Stimulated activated CD8-positive, alpha-beta memory T cell treated with anti-CD3 and anti-CD28 coated beads, Interleukin-7, amount 100 ng/mL, for 24 hours (primary cell): Measurements from ENCODE around the gene MTARC2.

Experiments used
- DNase-seq: peaks from one replicate; pipeline ENCODE4 v3.0.0-alpha.2; 2020; ENCODE audit warnings: low read depth

The MTARC2 gene

DNA sequence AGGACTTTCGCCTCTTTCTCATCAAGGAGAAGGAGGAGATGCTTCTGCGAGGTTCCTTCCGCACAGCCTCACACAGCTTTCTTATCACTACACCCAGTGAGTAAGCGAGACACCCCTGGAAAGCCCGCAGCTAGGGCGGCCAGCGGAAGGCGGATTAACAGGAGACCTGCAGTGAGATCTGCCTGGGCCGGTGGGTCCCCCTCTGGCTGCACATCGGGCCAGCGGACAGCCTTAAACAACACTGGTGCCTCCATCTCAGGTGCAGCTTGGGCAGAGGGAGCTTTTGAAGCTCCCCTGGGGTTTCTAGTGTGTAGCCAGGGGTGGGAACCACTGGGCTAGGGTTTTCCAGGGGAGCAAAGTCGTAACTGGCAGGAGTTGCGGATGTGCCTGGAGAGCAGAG lies 21.1 kb downstream of the MTARC2 start:
- DNase-seq: no peak

GRCh38 chr1:220770245-220770913 lies 22.3 kb downstream of the MTARC2 start:
- DNase-seq: no peak

DNA sequence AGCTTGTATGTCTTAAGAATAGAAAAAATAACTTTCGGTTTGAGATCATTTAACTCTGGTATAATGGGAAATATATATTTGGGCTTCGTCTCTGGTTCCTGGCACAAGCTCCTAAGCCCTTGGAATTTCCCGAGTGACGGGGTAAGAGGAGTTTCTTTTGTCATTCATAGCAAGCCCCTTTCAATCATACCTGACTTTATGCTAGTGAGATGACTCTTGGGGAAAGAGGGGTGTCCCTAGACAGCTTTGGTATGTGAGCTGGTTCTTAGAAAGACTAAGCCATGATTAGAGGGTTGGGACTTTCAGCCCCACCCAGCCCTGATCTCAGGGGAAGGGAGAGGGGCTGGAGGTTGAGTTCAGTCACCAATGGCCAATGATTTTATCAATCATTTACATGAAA lies 24.7 kb downstream of the MTARC2 start:
- DNase-seq: no peak

- peak; percentile 11 for DNase-seq
Measured at GRCh38 chr1:220775240-220775853, 27.2 kb downstream of the MTARC2 start.

- no peak for DNase-seq
Measured at GRCh38 chr1:220776254-220776653, 28.1 kb downstream of the MTARC2 start.

- DNase-seq: peak; percentile 58
Measured at GRCh38 chr1:220776720-220777326, 28.7 kb downstream of the MTARC2 start.

DNA sequence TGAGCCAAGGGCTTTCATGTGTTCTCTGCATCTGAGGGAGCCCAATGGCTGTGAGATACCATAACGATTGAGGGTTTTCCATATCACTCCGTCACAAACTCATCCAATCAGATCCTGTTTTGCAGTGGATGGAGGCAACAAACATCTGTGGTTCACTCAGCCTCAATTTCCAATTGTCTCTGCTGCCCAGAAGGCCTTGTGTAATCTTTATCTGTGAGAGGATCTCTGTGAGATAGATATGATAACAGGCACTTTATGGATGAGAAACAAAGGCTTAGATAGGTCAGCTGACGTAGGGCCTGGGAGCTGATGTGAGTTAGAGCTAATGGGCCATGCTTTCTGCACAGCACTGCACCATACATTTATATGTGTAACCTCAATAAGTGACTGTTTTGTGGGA lies 35.3 kb downstream of the MTARC2 start:
- DNase-seq: no peak

GRCh38 chr1:220784751-220785150 lies 36.6 kb downstream of the MTARC2 start:
- DNase-seq: no peak

DNA sequence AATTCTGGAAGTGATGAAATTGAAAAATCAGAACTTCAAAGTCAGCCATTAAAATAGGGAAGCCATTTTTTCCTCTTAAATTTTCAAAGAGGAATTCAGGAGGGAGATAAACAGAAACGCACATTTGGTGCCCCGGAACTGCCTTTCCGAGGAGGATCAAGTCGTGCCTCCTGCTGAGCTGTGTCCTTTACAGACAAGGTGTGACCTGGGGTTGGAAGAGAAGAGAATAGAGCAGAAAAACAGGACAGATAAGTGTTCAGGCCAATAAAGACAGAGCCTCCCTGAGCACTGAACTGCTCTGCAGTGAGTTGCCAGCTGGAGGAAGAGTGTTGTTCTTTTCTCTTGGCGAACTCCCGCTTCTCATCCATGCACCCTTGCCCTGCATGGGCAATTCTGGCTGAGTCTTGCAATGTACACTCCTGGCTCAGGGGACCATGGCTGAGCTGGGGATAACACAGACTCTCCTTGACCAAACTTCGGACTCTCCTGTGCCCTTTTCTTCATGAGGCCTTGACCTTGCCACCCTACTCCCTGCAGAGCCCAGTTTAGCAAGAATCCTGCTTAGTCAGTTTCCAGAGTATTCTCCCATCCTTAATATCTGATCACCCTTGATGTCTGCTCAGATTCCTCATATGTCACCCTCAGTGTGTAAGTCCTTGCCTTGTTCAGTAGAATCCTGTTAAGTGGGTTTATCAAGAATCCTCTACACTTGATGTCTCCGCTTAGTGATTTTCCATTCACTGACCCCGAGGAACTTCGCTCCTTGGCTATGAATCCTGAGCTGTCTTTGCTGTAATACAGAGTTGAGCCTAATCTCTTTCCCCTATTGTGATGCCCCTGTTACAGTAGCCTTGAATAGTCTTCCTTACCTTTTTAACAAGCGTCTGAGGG lies 37.3 kb downstream of the MTARC2 start:
- no peak for DNase-seq

- no peak for DNase-seq
Measured at GRCh38 chr1:220786057-220786336, 37.9 kb downstream of the MTARC2 start.

DNA sequence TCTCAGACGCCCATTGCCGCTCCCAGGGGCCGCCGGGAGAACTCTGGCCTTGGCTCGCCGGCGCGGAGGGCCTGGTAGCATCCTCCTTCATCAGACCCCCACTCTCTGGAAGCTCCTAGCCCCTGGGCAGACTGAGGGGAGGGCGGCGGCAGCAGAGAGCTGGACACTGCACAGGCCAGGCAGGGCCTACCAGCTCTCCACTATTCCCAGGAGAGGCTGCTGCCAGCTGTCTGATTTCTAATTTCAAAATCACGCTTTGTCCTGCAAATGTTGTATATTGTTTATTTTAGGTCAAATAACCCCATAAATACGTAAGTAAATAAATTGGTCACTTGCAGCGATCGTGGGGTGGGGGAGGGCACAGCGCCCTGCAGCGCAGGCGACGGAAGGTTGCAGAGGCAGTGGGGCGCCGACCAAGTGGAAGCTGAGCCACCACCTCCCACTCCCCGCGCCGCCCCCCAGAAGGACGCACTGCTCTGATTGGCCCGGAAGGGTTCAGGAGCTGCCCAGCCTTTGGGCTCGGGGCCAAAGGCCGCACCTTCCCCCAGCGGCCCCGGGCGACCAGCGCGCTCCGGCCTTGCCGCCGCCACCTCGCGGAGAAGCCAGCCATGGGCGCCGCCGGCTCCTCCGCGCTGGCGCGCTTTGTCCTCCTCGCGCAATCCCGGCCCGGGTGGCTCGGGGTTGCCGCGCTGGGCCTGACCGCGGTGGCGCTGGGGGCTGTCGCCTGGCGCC lies 38.4 kb downstream of the MTARC2 start, which contains the start of gene MTARC1:
Gene MTARC1, plus strand, starts transcription at position 577 of the 732 bp plus-strand sequence. Its CDS starts 32 bp downstream, at position 609.
- no peak for DNase-seq

DNA sequence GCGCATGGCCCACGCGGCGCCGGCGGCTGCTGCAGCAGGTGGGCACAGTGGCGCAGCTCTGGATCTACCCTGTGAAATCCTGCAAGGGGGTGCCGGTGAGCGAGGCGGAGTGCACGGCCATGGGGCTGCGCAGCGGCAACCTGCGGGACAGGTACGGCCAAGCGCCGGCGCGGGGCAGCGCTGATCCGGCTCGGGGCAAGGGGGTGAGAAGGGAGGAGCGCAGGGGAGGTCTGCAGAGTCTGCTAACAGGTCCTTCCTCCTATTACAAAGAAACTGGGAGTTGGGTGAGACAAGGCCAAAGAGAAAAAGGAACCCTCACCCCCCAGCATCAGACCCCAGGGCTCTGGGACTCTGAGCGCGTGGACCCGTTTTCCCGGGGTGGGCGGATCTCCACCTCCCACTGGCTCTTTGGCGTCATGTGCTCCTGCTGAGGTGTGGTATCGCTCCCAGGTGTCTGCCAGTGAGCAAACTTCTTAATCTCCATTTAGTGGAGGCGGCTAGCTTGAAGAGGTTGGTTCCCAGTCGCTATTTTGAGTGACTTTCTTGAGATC lies 39.0 kb downstream of the MTARC2 start:
- DNase-seq: no peak

GRCh38 chr1:220788900-220789299 lies 40.8 kb downstream of the MTARC2 start:
- DNase-seq: no peak

DNA sequence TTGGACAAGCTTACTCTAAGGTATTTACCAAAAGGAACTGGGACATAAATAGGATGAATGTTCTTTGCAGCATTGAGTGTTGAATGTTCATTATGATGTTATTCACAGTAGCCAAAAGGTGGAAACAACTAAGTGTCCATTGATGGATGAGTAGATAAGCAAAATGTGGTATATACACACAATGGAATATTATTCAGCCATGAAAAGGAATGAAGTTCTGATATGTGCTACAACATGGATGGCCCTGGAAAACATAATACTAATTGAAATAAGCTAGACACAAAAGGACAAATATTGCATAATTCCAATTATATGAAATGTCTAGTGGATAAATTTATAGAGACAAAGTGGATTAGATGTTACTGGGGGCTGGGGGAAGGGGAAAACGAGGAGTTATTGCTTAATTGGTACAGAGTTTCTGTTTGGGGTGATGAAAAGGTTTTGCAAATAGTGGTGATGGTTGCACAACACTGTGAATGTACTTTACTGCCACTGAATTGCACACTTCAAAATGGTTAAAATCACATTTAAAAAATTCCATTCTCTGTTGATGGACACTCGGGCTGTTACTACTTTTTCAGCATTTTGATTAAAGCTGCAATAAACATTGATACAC lies 41.5 kb downstream of the MTARC2 start:
- no peak for DNase-seq

DNA sequence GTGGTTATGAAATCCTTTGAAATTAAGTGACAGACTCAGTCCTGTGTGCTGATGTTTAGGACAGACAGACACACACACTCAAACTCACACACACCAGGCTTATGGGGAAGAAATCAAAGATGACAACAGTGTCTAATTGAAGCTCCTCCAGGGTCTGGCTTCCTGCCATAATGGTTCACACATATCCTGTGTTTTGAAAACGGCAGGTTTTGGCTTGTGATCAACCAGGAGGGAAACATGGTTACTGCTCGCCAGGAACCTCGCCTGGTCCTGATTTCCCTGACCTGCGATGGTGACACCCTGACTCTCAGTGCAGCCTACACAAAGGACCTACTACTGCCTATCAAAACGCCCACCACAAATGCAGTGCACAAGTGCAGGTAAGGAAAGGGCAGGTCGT lies 43.2 kb downstream of the MTARC2 start:
- DNase-seq: no peak

DNA sequence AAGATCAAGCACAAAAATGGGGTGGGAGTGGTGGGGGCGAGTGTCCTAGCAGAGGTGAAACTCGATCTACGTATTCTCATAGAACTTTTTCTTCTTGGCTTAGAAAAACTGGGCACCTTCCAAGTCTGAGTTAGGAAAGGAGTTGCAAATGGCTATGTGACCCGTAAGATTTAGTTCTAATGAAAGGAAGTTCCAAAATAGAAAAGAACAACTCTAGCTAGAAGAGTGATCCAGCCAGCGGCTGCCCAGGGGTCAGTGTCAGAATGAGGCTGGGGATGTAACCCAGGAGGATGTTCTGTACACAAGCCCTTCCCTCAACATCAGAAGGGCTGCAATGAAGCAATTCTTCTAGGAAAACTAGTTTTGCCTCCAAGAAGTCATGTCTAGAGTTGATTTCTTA lies 43.8 kb downstream of the MTARC2 start:
- DNase-seq: no peak

DNA sequence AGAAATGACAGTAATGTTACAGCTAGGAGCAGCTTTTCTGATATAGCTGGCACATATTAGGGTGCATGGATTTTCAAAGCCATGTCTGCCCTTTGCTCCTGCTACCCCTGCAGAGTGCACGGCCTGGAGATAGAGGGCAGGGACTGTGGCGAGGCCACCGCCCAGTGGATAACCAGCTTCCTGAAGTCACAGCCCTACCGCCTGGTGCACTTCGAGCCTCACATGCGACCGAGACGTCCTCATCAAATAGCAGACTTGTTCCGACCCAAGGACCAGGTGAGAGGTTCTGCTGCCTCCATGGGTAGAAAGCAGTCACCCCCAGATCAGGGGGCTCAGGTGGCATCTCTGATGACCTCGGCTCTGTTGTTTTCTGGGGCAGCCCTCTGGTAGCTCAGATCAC lies 48.4 kb downstream of the MTARC2 start:
- no peak for DNase-seq

DNA sequence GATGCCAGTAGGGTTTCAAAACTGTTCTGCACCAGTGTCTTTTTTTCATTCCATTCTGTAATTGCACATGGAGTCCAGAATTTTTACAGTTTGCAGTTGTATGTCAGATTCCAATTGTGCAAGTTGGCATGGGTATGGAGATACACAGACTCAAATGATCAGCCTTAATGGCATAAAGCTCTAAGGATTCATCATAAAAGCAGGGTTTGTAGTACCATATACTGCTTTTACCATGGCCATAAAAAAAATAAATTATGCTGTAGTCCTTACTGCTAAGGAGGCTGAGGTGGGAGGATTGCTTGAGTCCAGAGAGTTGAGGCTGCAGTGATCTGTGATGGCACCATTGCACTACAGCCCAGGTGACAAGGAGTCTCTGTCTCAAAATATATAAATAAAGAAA lies 48.9 kb downstream of the MTARC2 start:
- no peak for DNase-seq

- no peak for DNase-seq
Measured at GRCh38 chr1:220797553-220797952, 49.4 kb downstream of the MTARC2 start.

GRCh38 chr1:220798338-220798737 lies 50.2 kb downstream of the MTARC2 start:
- no peak for DNase-seq

GRCh38 chr1:220800262-220800661 lies 52.1 kb downstream of the MTARC2 start:
- DNase-seq: no peak
